Fibroblast of skin of left quadriceps (primary cell): ENCODE measurements around the gene AUTS2.

Experiments
- DNase-seq, 2 experiments: peaks; one replicate each; pipeline ENCODE4 v3.0.0-alpha.2; 2013; ENCODE audit warnings: low read depth in 2 of 2

Gene AUTS2

DNA sequence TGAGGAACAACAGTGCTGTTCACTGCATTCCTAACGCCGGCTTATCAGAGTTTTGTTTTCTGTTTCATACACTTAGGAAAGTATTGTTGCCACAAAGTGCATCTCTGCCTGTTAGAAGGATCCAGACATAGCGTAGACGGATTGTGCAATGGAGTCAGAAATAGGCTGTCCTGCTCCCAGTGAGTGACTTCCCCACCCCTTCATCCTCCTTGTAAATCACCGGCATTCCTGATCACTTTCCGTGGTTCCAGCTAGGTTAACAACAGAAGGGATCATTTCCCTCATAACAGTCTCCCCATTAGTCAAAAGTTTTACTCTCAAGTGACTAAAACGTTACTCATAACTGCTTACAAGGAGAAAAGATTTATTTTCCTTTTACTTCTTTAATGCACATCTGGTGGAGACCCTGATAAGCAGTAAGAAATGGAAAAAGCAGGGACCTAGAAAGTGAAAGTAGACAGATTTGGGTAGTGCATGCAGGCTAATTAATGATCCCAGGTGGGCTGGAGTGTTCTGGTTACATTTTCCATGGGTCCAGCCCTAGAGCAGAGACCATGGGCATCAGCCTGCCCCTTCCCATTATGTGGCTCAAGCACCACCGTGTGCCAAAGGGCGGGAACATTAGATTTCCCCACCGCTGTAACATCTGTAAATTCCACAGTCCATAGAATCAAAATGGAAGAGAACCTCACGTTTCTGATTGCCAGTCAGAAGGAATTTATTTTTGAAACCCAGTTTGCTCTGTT is 1138.6 kb downstream of the AUTS2 start:
- peak; percentile 76 to 82 for DNase-seq

GRCh38 chr7:70738151-70738885 is 1140.0 kb downstream of the AUTS2 start:
- no peak for DNase-seq

- no peak for DNase-seq
These were observed 1141.5 kb downstream of the AUTS2 start for GRCh38 chr7:70739646-70740210.

DNA sequence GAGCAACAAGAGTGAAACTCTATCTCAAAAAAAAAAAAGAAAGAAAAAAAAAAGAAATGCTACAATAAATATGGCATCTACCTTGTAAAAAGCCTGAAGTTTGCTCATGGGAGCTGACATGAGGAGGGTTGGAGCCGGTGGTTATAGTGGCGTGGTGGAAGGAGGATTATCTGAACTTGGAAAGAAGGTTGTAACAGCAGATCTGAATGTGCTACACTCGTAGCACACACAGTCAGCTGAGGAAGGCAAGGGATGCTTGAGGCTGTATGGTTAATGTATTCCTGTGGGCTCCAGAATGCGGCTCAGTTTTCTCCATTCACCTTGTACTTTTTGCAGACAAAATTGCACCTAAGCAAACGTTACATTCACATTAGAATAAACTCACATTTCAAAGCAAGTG is 1143.4 kb downstream of the AUTS2 start:
- DNase-seq, result no peak

DNA sequence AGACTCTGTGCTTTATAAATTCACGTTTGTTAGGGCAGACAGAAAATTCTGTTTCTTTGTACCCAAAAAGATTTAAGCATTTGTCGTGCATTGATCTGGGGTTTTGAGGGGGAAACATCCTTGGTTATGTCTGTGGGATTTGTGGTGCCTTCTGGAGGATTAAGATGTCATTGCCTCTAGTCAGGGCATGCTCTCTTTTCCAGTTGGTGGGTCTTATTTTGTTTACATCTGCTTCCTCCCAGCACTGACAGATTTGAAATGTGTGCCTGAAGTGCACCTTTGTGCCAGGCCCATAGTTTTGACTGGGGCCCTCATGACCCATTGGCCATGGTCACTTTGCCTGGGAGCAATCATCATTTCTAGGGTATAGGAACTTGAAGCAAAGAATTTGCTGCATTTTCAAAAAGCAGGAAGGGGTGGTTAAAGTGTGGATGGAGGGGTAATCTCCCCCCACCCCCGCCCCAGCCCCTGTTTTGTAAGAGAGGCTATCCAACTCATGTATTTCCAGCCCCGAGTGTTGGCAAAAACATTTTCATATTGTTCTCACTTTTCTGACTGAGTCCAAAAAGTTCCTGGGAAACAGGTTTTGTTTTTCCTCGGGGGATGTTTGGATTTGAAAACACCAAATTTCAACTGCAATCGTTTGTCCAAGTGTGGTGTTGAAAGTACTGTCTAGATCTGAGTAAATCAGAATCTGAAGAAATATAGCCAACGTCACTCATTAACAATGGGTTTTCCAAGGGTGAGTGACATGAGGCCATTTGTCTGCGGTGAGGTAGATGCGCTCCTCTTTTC is 1145.5 kb downstream of the AUTS2 start:
- no peak for DNase-seq

DNA sequence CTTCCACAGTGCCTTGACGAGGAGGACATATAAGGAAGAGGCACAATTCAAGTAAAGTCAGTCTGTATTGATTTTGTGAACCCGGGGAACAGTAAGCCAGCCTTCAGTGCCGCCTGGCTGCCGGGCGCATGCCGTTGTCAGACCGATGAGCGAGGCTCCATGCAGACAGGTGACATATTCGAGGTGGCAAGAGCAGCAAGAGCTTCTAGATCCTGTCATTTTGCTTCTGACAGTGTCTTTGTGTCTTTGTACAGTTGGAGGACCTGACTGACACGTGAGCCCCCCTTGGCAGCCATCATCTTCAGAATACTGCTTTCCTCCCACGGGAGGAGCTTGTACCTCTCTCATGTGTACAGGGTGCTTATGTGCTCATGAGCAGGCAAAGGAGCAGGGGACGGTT is 1146.2 kb downstream of the AUTS2 start:
- DNase-seq, result no peak

DNA sequence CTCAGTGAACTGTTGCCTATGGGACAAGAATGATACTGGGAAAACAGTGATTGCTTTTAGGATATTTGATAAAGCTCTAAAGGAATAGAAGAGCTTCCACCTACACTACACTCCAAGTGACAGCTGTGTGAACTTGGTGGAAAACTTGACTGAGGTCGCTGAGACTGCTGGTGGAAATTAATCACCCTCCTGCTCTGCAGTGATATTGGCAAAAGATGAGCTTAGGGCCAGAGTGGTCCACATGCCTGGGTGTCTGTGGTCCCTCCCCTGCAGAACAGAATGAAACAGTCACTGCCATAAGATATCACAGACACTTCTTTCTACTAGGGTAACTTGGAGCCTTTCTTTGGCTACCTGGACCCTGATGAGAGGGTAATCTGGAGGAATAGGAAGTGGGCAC is 1151.6 kb downstream of the AUTS2 start:
- DNase-seq, result no peak

DNA sequence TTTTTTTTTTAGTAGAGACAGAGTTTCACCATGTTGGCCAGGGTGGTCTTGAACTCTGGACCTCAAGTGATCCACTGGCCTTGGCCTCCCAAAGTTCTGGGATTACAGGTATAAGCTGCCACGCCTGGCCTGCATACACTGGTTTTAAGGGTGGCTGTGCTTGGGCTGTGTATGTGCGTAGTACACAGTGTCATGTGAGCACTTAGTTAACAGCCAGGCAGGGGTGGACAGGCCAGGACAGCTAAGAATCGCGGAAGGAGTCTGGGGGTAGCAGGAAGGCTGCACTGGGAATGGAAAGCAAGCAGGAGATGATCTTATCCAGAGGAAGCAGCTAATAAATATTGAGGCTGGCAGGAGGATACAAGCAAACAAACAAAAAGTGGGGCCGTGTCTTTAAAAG is 1153.6 kb downstream of the AUTS2 start:
- DNase-seq, result no peak

- peak; percentile 48 to 49 for DNase-seq
These were observed 1154.5 kb downstream of the AUTS2 start for GRCh38 chr7:70752794-70753241.

DNA sequence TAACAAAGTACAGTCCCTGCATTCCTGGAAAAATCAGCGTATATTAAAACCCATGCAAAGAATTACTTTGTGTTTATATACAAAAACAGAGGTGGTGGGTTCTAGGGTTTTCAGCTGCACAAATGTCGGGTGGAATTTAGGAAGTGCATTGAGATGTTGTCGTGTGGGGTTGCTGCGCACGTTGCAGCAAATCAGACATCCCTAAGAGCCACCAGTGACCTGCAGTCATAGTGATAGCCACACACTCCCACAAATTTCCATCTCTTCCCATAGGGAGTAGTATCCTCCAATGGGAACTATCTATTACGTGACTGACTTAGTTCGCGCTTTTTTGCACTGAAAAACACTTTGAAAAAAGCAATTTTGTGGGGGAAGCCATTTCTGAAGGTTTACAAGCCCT is 1158.5 kb downstream of the AUTS2 start:
- DNase-seq, result no peak

- peak in 1 of 2 experiments; percentile 14 for DNase-seq
These were observed 1160.4 kb downstream of the AUTS2 start for GRCh38 chr7:70758646-70759045.

DNA sequence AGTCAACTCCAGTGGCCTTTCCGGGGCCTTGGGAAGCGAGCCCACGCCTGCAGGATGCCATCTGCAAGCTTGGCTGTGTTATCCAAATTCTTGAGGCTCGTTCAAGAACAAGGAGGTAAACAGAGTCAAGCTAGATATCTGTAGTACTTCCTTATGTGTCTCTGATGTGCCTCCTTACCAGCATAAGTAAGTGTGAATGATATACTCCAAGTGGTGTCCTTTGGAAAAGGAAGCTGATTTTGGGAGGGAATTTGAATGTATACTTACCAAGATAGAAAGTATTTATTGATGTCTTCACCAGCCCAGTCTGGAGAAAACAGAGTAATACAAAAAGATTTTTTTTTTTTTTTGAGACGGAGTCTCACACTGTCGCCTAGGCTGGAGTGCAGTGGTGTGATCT is 1161.4 kb downstream of the AUTS2 start:
- DNase-seq, result no peak

DNA sequence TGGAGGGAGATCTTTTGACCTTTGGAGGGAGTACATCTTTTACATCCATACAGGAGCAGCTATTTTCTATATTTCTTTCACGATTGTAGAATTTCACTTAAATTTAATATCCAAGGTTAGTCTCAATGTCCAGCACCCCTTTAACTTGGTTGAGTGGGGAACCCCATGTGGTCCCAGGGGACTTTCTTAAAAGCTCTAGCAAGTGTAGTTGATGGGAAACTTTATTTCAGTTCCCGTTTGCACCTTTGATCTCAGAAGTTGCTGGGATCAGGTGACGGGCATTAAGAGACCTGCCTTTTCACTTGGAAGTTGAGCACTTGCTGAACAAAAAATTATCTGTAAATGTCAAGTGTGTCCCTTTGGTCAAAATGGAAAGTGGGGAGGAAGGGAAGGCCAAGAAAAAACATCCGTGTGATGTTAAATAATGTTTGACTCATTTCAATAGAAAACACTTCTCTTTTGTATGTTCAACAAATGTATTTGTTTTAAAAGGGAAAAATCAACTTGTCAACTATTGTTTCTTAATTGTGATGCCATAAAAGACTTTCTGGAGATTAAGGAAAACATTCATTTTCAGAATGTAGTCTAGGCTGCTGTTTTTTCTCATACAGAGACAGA is 1163.5 kb downstream of the AUTS2 start:
- DNase-seq, result no peak

DNA sequence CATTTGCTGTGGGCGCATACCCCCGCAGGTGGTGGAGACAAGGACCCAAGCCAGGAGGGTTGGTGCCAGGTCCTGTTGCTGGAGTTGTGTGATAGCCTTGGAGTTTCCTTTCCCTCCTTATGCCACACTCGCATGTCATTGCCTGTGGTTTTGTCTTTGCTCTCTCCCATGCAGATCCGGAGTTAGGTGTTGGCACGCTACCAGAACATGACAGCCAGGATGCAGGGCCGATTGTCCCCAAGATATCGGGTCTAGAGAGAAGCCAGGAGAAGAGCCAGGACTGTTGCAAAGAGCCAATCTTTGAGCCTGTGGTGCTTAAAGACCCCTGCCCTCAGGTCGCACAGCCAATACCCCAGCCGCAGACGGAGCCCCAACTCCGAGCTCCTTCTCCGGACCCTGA is 1164.4 kb downstream of the AUTS2 start:
- no peak for DNase-seq

DNA sequence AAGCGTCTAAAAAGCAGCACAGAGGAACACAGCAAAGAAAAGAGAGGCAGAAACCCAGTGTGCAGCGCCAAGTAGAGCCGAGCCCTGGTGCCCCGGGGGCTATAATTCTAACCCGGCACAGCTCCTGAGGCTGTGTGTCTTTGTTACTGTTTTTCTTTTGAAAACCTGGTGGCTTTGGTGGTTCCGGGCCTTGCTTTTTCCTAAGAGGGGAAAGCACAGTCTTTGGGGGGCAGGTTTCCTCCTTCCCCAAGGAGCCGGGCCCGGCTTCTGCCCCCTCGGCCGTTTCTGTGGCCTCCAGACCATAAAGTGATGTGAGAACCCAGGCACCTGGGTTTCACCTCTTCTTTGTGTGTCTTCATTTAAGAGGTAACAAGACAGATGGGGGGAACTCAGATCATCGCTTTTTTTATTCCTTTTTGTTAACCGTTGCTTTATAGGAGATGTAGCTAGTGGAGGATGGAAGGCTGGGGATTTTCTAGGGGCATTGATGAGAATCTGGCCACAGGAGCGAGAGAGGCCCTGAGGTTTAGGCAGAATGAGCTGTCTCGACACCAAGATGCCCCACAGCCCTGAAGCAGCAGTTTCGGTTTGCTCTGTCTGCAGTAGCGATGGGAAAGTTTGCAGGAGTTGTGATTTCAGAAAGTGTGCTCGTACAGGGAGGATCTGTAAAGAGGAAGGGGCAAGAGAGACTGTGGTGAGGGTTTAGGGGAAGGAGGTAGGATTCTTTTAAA is 1165.9 kb downstream of the AUTS2 start:
- DNase-seq, result no peak

- no peak for DNase-seq
These were observed 1166.5 kb downstream of the AUTS2 start for GRCh38 chr7:70764701-70765208.

DNA sequence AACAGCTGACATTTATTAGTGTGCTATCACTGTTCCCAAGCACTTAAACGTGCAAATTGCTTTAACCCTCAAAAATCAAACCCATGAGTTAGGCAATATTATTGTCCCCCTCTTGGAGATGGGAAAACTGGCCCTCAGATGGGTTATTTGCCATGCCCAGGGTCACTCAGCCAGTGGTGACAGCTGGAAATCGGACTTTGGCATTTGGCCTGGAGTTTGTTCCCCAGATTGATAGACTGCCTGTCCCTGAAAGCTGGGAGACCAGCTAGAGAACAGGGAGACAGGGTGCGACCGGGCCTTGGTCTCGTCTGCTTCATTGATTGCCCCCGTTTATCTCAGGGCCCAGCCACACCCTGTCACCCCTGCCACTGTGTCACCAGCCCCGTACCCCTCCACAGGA is 1167.4 kb downstream of the AUTS2 start:
- no peak for DNase-seq

GRCh38 chr7:70766109-70766508 is 1167.8 kb downstream of the AUTS2 start:
- DNase-seq, result no peak

DNA sequence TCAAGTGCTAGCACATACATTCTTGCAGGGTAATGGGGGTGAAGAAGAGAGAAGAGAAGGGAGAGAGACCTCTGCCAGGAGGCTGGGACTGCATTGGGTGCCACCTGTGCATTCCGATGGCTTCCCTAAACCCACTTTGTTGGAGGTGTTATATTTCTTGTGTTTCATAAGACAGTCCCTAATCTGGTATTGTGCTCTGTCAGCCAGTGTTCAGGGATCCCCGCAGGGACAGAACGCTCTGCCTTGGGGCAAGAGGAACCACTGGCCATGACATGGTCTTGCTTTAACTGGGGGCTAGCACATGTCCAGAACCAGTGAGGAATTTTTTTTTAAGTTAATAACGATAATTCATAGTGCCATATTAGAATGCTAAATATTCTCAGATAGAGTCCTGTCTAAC is 1168.4 kb downstream of the AUTS2 start:
- no peak for DNase-seq

DNA sequence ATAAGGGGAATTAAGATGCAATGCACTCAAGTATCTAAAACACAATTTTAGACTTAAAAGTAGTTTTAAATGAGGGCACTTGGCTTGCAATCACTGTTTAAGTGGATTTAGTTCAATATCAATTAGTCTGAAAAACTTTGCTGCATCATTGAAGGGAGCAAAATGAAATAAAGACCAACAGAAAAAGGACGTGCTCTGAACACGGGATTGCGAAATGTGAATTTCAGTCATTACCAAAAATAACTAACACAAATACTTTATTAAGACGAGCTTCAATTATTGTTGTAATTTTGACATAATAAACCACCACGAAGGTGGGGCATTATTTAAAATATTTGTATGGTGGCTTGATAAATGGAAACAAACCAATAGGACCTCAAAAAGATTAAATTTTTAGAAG is 1171.9 kb downstream of the AUTS2 start:
- no peak for DNase-seq

DNA sequence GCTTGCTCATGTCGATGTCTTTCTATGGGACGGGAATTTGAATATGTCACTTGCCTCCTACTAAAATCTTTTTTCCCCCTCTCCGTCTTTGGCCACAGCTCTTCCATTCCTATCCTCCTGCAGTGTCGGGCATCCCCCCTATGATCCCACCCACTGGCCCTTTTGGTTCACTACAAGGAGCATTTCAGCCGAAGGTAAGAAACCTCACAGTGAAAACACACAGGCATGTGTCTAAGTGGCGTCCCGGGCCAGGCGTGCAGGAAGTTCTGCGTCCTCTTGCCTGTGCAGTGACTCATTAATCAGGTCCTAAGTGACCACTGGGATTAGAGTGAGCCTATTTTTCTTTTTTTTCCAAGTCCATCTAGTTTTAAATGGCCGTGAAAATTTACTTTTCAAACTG is 1173.2 kb downstream of the AUTS2 start:
- DNase-seq, result no peak
